Endothelial cell of umbilical vein (primary cell): Measurements from ENCODE around the gene BPHL. TPM values are rescaled to one million over a fixed set of nuclear protein-coding genes. Genes with fewer than 3 reads are reported as not detected.

ENCODE experiments used
- BruUV-seq: library from RNA; stranded (reverse); fragments of 400-500 nt; replicated peaks from 2 replicates; lab custom pipeline; 2021; lab: Mats Ljungman, UMichigan
- CTCF ChIA-PET: fragments of 300-600, 350-600 bp; sonication (Branson Sonifier 250); formaldehyde crosslinking; loops from one replicate; lab custom pipeline; 2021; ENCODE audit warnings: antibody characterized with exemption, inconsistent platforms; lab: Charles Lee
- POLR2A ChIA-PET: fragments of 300-600, 350-600 bp; sonication (Branson Sonifier 250); formaldehyde crosslinking; loops from one replicate; lab custom pipeline; 2021; ENCODE audit warnings: antibody characterized with exemption, inconsistent platforms; lab: Charles Lee
- DNase-seq: peaks from one replicate; pipeline ENCODE4 v3.0.0-alpha.2; 2011; ENCODE audit warnings: low read depth, low spot score
- FAIRE-seq: peaks from 2 replicates; lab custom pipeline; 2011; peaks lifted over from hg19 to GRCh38; lab: Jason Lieb, UNC
- H2AFZ ChIP-seq: 2 replicates; pipeline ENCODE4 v1.6.0; 2012; ENCODE audit warnings: low read depth, low read length, control low read depth, inconsistent platforms
- H3K27ac ChIP-seq: 2 replicates; pipeline ENCODE4 v1.5.1; 2011; ENCODE audit warnings: low read depth, mild to moderate bottlenecking, control low read depth, low read length, moderate library complexity; ENCODE audit not compliant: insufficient read depth
- H3K27me3 ChIP-seq, 2 experiments: 2 replicates each; pipeline versions ENCODE4 v1.6.0 to v1.6.1; 2011; ENCODE audit warnings: low read length in 2 of 2, mixed read lengths in 1 of 2; ENCODE audit not compliant: control insufficient read depth in 2 of 2, insufficient read depth in 2 of 2
- H3K36me3 ChIP-seq, 2 experiments: 2 replicates in 1 of 2; 3 replicates in 1 of 2; pipeline ENCODE4 v1.5.1; 2011; ENCODE audit warnings: low read length in 2 of 2, mild to moderate bottlenecking in 1 of 2, moderate library complexity in 1 of 2; ENCODE audit not compliant: control insufficient read depth in 2 of 2, insufficient read depth in 2 of 2; ENCODE audit errors: extremely low read depth in 1 of 2
- H3K4me1 ChIP-seq: 3 replicates; pipeline ENCODE4 v1.5.1; 2011; ENCODE audit warnings: mild to moderate bottlenecking, low read length; ENCODE audit not compliant: control insufficient read depth, insufficient read depth; ENCODE audit errors: extremely low read depth
- H3K4me2 ChIP-seq: 2 replicates; pipeline ENCODE4 v1.6.1; 2011; ENCODE audit warnings: low read length, control low read depth, mixed read lengths; ENCODE audit not compliant: insufficient read depth
- H3K4me3 ChIP-seq, 3 experiments: fragments of 200-600 bp in 1 of 3; sonication (generic), shearing (Covaris generic) in 1 of 3; replicated peaks in 1 of 3; 2 replicates each; pipeline ENCODE4 v1.5.1; 2011 to 2016; ENCODE audit warnings: control low read depth in 3 of 3, low read length in 3 of 3, mild to moderate bottlenecking in 2 of 3, inconsistent platforms in 1 of 3, low read depth in 1 of 3, moderate library complexity in 1 of 3; ENCODE audit not compliant: insufficient read depth in 1 of 3
- H3K79me2 ChIP-seq: 2 replicates; pipeline ENCODE4 v1.6.0; 2012; ENCODE audit warnings: low read length, inconsistent platforms; ENCODE audit not compliant: control insufficient read depth, insufficient read depth
- H3K9ac ChIP-seq: replicated peaks from 2 replicates; pipeline ENCODE3; 2011; ENCODE audit warnings: low read length, control low read depth; ENCODE audit not compliant: insufficient read depth; ENCODE audit errors: extremely low read depth
- H3K9me1 ChIP-seq: replicated peaks from 3 replicates; pipeline ENCODE4 v1.6.0; 2011; ENCODE audit warnings: mild to moderate bottlenecking, low read length; ENCODE audit not compliant: control insufficient read depth, insufficient read depth; ENCODE audit errors: extremely low read depth
- H3K9me3 ChIP-seq: replicated peaks from 2 replicates; pipeline ENCODE4 v1.5.1; 2012; ENCODE audit warnings: low read length, inconsistent platforms; ENCODE audit not compliant: control insufficient read depth, insufficient read depth
- H4K20me1 ChIP-seq: replicated peaks from 2 replicates; pipeline ENCODE3; 2011; ENCODE audit warnings: mild to moderate bottlenecking, low read length; ENCODE audit not compliant: control insufficient read depth, insufficient read depth; ENCODE audit errors: extremely low read depth
- EZH2 ChIP-seq: IDR thresholded peaks from 2 replicates; pipeline ENCODE4 v1.6.1; 2012; ENCODE audit warnings: borderline replicate concordance, low read depth, mild to moderate bottlenecking, moderate library complexity, low read length, inconsistent platforms; ENCODE audit not compliant: severe bottlenecking
- FOS ChIP-seq: IDR thresholded peaks from 2 replicates; pipeline ENCODE4 v1.6.1; 2011; ENCODE audit warnings: mild to moderate bottlenecking, low read length, moderate library complexity, borderline replicate concordance; ENCODE audit not compliant: insufficient read depth
- GATA2 ChIP-seq: IDR thresholded peaks from 2 replicates; pipeline ENCODE4 v1.7.0; 2011; ENCODE audit warnings: low read depth, mild to moderate bottlenecking, moderate library complexity, mixed read lengths, low read length; ENCODE audit not compliant: insufficient read length, insufficient read depth
- JUN ChIP-seq: IDR thresholded peaks from 2 replicates; pipeline ENCODE4 v1.6.1; 2011; ENCODE audit warnings: borderline replicate concordance, low read depth; ENCODE audit not compliant: insufficient read length, insufficient read depth
- MYC ChIP-seq: IDR thresholded peaks from one replicate; pipeline ENCODE4 v1.6.1; 2011; ENCODE audit warnings: mild to moderate bottlenecking, low read depth, low read length
- POLR2A ChIP-seq: IDR thresholded peaks from 2 replicates; pipeline ENCODE4 v1.6.1; 2012; ENCODE audit warnings: low read depth, mild to moderate bottlenecking, control low read depth, low read length
- POLR2AphosphoS5 ChIP-seq: IDR thresholded peaks from 2 replicates; pipeline ENCODE4 v1.6.1; 2012; ENCODE audit warnings: low read depth, mild to moderate bottlenecking, control low read depth, low read length, moderate library complexity; ENCODE audit not compliant: insufficient read depth
- dilution Hi-C: fragments of 300-500 bp; cut with MboI; formaldehyde crosslinking; loops from one replicate; pipeline ENCODE4 v1.15.0; 2019; ENCODE audit warnings: low sequenced_read_pairs; ENCODE audit not compliant: extremely low pct_ligation_motif_present
- intact Hi-C: fragments of 100-400 bp; cut with micrococcal nuclease; formaldehyde crosslinking; loops from one replicate; pipeline ENCODE4 v1.10.0; 2022
- polyA plus RNA-seq, 4 experiments: library from polyadenylated mRNA; depleted of rRNA in 3 of 4; stranded (reverse) in 3 of 4; unstranded in 1 of 4; fragments of >200 nt; gene quantifications; 2 replicates each; pipeline versions ENCODE4 v1.2.1 to v1.2.3, GENCODE V29; 2011 to 2012; ENCODE audit warnings: missing spikeins in 1 of 4
- total RNA-seq: library from RNA; stranded (reverse); gene quantifications from 2 replicates; pipeline ENCODE4 v1.2.3, GENCODE V29; 2021
- TF ChIP-seq, protein P1 (sequence below): IDR thresholded peaks from 2 replicates; pipeline ENCODE4 v1.6.1; 2011; ENCODE audit not compliant: insufficient read depth, insufficient read length
- TF ChIP-seq, protein P2 (sequence below), 2 donors: IDR thresholded peaks; 1 replicate in 1 of 2; 2 replicates in 1 of 2; pipeline ENCODE4 v1.5.1; 2011; ENCODE audit warnings: low read length in 2 of 2, mild to moderate bottlenecking in 2 of 2, moderate library complexity in 2 of 2, control low read depth in 1 of 2, inconsistent platforms in 1 of 2, low read depth in 1 of 2; ENCODE audit not compliant: insufficient read depth in 1 of 2; ENCODE audit errors: extremely low read depth in 1 of 2

Gene BPHL
- total and polyA plus RNA-seq, 2 donors (not counting 3 experiments of a cell fraction or from before 2014, with no cell fraction given) = 12.3 to 14.8 TPM

DNA sequence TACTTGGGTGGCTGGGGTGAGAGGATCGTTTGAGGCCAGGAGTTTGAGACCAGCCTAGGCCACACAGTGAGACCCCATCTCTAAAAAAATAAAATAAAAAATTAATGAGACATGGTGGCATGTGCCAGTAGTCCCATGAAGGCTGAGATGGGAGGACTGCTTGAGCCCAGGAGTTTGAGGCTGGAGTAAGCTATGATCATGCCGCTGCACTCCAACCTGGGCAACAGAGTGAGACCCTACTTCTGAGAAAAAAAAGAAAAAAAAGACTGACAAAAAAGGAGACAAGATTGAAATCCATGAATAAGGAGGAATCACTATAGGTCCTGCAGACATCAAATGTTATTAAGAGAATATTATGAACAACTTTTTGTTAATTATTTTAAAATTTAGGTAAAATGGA, 23.7 kb upstream of the BPHL start:
- no peaks in the 10 kb centered on the region for H4K20me1 ChIP-seq
- ChIA-PET POLR2A (no interaction called here), CTCF (no interaction called here)
- intact Hi-C loops = no loop called here
- H3K4me3 ChIP-seq = no peak overlapping the region
- TF ChIP-seq GATA2 = no peak
- TF ChIP-seq POLR2A = no peak
- TF ChIP-seq JUN = no peak
- TF ChIP-seq, protein P1, sequence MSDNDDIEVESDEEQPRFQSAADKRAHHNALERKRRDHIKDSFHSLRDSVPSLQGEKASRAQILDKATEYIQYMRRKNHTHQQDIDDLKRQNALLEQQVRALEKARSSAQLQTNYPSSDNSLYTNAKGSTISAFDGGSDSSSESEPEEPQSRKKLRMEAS = no peak
- TF ChIP-seq FOS = no peak
- no peak for TF ChIP-seq POLR2AphosphoS5
- no peak for TF ChIP-seq MYC
- TF ChIP-seq, protein P2, sequence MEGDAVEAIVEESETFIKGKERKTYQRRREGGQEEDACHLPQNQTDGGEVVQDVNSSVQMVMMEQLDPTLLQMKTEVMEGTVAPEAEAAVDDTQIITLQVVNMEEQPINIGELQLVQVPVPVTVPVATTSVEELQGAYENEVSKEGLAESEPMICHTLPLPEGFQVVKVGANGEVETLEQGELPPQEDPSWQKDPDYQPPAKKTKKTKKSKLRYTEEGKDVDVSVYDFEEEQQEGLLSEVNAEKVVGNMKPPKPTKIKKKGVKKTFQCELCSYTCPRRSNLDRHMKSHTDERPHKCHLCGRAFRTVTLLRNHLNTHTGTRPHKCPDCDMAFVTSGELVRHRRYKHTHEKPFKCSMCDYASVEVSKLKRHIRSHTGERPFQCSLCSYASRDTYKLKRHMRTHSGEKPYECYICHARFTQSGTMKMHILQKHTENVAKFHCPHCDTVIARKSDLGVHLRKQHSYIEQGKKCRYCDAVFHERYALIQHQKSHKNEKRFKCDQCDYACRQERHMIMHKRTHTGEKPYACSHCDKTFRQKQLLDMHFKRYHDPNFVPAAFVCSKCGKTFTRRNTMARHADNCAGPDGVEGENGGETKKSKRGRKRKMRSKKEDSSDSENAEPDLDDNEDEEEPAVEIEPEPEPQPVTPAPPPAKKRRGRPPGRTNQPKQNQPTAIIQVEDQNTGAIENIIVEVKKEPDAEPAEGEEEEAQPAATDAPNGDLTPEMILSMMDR (IDR thresholded peaks at IDR 0.05; ENCODE audit: extremely low read depth in 1 of 2, insufficient read depth in 1 of 2, low read depth in 1 of 2, low read length in 2 of 2) = no peak
- TF ChIP-seq EZH2 = no peak
- H3K79me2 ChIP-seq = no peaks in the 10 kb centered on the region
- no TSS peak for BruUV-seq
- no peak for FAIRE-seq
- dilution Hi-C loops = no loop called here
- H3K4me1 ChIP-seq = no peaks in the 10 kb centered on the region
- H3K36me3 ChIP-seq = peaks cover 3 to 8% of the 10 kb centered on the region in 2 experiments
- no peaks in the 10 kb centered on the region for H3K27me3 ChIP-seq
- DNase-seq = no peak
- no peak overlapping the region for H3K27ac ChIP-seq
- H3K9me3 ChIP-seq = no peaks in the 10 kb centered on the region
- no peak overlapping the region for H3K4me2 ChIP-seq
- H2AFZ ChIP-seq = no peak overlapping the region
- H3K9ac ChIP-seq = no peak overlapping the region
- no peaks in the 10 kb centered on the region for H3K9me1 ChIP-seq
